ENCODE results near the gene RNF149. TPM values are rescaled to one million over a fixed set of nuclear protein-coding genes. Genes with fewer than 3 reads are reported as not detected.

RNF149 gene
- polyA plus RNA-seq, 2 of the 4 experiments (the other 2 are of a cell fraction), result 28.8 to 34.8 TPM

DNA sequence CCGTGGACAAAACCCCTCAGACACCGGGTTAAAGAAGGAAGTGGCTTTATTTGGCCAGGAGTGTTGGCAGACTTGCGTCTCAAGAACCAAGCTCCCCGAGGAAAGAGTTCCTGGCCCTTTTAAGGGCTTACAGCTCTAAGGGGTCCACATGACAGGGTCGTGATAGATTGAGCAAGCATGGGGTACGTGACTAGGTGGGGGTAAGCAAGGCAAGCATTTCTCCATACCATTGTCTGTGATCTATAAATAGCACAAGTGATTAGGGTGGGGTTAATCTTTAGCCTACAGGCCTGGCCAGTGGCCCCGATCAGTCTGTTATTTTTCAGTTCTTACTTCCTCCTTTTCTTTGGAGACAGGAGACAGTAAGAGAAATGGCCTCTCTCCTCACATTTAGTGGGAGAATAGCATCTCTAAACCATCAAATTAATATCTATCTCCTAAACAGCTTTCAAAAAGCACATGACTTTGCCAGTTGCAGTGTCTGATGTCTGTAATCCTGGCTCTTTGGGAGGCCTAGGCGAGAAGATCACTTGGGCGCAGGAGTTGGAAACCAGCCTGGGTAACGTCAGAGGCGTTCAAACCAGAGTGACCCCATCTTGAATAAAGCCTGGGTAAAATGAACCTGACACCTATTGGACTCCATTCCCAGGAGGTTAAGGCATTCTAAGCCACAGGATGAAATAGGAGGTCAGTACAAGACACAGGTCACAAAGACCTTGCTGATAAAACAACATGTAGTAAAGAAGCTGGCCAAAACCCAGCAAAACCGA is 74.1 kb downstream of the RNF149 start:
- DNase-seq (ENCODE audit: low read depth in 1 of 2, low spot score in 1 of 2), result no peak
- H3K9me3 ChIP-seq, result 0 out of 3 replicates have a peak, but pooled peaks cover 2% of the 10 kb centered on the region
- peak overlapping the region; percentile 37; the same call in 1 of the 3 replicates for H3K4me2 ChIP-seq
- peaks cover 19% of the 10 kb centered on the region for H3K4me1 ChIP-seq
- no peak for FAIRE-seq
- no peak overlapping the region for H3K4me3 ChIP-seq
- no peak for ATAC-seq
- ChIA-PET CTCF (interaction anchor here (0.8 to 2.6 kb wide), 4 partner anchors 9 to 28 kb away, joined by 3 to 7 read pairs (median 3); no protein-coding TSS in a partner anchor), POLR2A (no interaction called here)
- 63% methylated on average over 12 of the region's 12 CpGs for WGBS (ENCODE audit: missing lambda C conversion rate)
- TF ChIP-seq HEYL (CRISPR knock-in tag; IDR thresholded peaks at IDR 0.05) (no peak), PHF8 (IDR thresholded peaks at IDR 0.05; ENCODE audit: borderline replicate concordance, low read depth) (no peak), RCOR1 (IDR thresholded peaks at IDR 0.05; ENCODE audit: low read depth, low read length) (no peak), FOXS1 (CRISPR knock-in tag; IDR thresholded peaks at IDR 0.05) (no peak), MAZ (IDR thresholded peaks at IDR 0.05; ENCODE audit: borderline replicate concordance, low read depth, low read length) (no peak), RARB (CRISPR knock-in tag; IDR thresholded peaks at IDR 0.05) (no peak), JUN (IDR thresholded peaks at IDR 0.05) (no peak), NPAS2 (CRISPR knock-in tag; IDR thresholded peaks at IDR 0.05; ENCODE audit: borderline replicate concordance) (no peak), GATA3 (IDR thresholded peaks at IDR 0.05; ENCODE audit: borderline replicate concordance) (no peak), BHLHE40 (IDR thresholded peaks at IDR 0.05; ENCODE audit: low read depth, low read length) (no peak), CHD4 (IDR thresholded peaks at IDR 0.05; ENCODE audit: borderline replicate concordance) (no peak), CEBPB (IDR thresholded peaks at IDR 0.05) (no peak), TP53 (CRISPR knock-in tag; IDR thresholded peaks at IDR 0.05) (no peak)
- TF ChIP-seq, protein P1, sequence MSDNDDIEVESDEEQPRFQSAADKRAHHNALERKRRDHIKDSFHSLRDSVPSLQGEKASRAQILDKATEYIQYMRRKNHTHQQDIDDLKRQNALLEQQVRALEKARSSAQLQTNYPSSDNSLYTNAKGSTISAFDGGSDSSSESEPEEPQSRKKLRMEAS (IDR thresholded peaks at IDR 0.05), result no peak
- TF ChIP-seq, protein P2, sequence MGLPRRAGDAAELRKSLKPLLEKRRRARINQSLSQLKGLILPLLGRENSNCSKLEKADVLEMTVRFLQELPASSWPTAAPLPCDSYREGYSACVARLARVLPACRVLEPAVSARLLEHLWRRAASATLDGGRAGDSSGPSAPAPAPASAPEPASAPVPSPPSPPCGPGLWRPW (IDR thresholded peaks at IDR 0.05), result no peak
- TF ChIP-seq, protein P3, sequence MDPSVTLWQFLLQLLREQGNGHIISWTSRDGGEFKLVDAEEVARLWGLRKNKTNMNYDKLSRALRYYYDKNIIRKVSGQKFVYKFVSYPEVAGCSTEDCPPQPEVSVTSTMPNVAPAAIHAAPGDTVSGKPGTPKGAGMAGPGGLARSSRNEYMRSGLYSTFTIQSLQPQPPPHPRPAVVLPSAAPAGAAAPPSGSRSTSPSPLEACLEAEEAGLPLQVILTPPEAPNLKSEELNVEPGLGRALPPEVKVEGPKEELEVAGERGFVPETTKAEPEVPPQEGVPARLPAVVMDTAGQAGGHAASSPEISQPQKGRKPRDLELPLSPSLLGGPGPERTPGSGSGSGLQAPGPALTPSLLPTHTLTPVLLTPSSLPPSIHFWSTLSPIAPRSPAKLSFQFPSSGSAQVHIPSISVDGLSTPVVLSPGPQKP (IDR thresholded peaks at IDR 0.05; ENCODE audit: low read depth, low read length), result no peak
- H3K27ac ChIP-seq, result peak overlapping the region; percentile 41 to 60; a peak in 3 of 6 replicates

DNA sequence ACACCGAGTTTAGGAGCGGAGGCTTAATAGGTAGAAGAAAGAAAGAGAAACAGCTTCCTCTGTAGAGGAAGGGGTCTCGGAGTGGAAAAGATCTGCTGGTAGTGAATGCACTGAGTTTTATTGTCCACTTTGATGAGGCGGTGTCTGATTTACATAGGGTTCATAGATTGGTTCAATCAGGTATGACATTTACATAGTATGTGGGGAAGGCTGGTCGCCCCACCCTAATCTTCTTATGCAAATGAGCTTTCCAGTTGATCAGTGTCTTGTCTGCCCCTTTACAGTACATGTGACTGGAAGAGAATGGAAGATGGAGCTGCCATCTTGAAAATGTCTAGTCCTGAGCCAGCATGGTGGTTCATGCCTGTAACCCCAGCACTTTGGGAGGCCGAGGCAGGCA is 75.7 kb downstream of the RNF149 start:
- H3K4me2 ChIP-seq, result no peak overlapping the region
- WGBS (ENCODE audit: missing lambda C conversion rate), result 86% methylated on average over 6 of the region's 6 CpGs
- ChIA-PET CTCF (interaction anchor here (0.6 to 3.5 kb wide), 6 partner anchors 10 to 150 kb away, joined by 3 to 22 read pairs (median 5); no protein-coding TSS in a partner anchor), POLR2A (no interaction called here)
- H3K4me1 ChIP-seq, result peaks cover 12% of the 10 kb centered on the region
- no peak overlapping the region for H3K4me3 ChIP-seq
- 0 out of 3 replicates have a peak, but pooled peaks cover 2% of the 10 kb centered on the region for H3K9me3 ChIP-seq
- FAIRE-seq (no peak), ATAC-seq (no peak), DNase-seq (ENCODE audit: low read depth in 1 of 2, low spot score in 1 of 2) (no peak)
- no peak overlapping the region for H3K27ac ChIP-seq
- TF ChIP-seq, protein P4, sequence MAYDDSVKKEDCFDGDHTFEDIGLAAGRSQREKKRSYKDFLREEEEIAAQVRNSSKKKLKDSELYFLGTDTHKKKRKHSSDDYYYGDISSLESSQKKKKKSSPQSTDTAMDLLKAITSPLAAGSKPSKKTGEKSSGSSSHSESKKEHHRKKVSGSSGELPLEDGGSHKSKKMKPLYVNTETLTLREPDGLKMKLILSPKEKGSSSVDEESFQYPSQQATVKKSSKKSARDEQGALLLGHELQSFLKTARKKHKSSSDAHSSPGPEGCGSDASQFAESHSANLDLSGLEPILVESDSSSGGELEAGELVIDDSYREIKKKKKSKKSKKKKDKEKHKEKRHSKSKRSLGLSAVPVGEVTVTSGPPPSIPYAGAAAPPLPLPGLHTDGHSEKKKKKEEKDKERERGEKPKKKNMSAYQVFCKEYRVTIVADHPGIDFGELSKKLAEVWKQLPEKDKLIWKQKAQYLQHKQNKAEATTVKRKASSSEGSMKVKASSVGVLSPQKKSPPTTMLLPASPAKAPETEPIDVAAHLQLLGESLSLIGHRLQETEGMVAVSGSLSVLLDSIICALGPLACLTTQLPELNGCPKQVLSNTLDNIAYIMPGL (CRISPR knock-in tag; IDR thresholded peaks at IDR 0.05; ENCODE audit: borderline replicate concordance), result no peak
- no peak for TF ChIP-seq JUNB (IDR thresholded peaks at IDR 0.05)
- TF ChIP-seq ZNF302 (CRISPR knock-in tag; IDR thresholded peaks at IDR 0.05), result no peak
- TF ChIP-seq, protein P1 (IDR thresholded peaks at IDR 0.05), result no peak
- no peak for TF ChIP-seq MAFK (IDR thresholded peaks at IDR 0.05; ENCODE audit: partially characterized antibody)
- no peak for TF ChIP-seq CHD2 (IDR thresholded peaks at IDR 0.05; ENCODE audit: low read length, partially characterized antibody)
- no peak for TF ChIP-seq SREBF2 (IDR thresholded peaks at IDR 0.05)
- no peak for TF ChIP-seq PHF8 (IDR thresholded peaks at IDR 0.05; ENCODE audit: borderline replicate concordance, low read depth)
- TF ChIP-seq, protein P3 (IDR thresholded peaks at IDR 0.05; ENCODE audit: low read depth, low read length), result no peak
- no peak for TF ChIP-seq HOXB5 (CRISPR knock-in tag; IDR thresholded peaks at IDR 0.05)
- no peak for TF ChIP-seq NR3C1 (IDR thresholded peaks at IDR 0.05)
- TF ChIP-seq ZC3H11A (IDR thresholded peaks at IDR 0.05), result no peak
- no peak for TF ChIP-seq RAD21 (conservative IDR thresholded peaks at IDR 0.05 in 1 of 2, IDR thresholded peaks at IDR 0.05 in 1 of 2)
- no peak for TF ChIP-seq CEBPB (IDR thresholded peaks at IDR 0.05)
- TF ChIP-seq, protein P5, sequence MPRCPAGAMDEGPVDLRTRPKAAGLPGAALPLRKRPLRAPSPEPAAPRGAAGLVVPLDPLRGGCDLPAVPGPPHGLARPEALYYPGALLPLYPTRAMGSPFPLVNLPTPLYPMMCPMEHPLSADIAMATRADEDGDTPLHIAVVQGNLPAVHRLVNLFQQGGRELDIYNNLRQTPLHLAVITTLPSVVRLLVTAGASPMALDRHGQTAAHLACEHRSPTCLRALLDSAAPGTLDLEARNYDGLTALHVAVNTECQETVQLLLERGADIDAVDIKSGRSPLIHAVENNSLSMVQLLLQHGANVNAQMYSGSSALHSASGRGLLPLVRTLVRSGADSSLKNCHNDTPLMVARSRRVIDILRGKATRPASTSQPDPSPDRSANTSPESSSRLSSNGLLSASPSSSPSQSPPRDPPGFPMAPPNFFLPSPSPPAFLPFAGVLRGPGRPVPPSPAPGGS (IDR thresholded peaks at IDR 0.05), result no peak
- no peak for TF ChIP-seq MYC (IDR thresholded peaks at IDR 0.05; ENCODE audit: borderline replicate concordance, low read length)
- TF ChIP-seq NPAS2 (CRISPR knock-in tag; IDR thresholded peaks at IDR 0.05; ENCODE audit: borderline replicate concordance), result no peak
- no peak for TF ChIP-seq TFCP2L1 (CRISPR knock-in tag; IDR thresholded peaks at IDR 0.05)
